ENCODE data around the gene TPH2. TPM values are rescaled to one million over a fixed set of nuclear protein-coding genes. Genes with fewer than 3 reads are reported as not detected.

Gene TPH2
- total and polyA plus RNA-seq, 2 of the 4 experiments (the other 2 are of a cell fraction) = not detected

GRCh38 chr12:72028966-72029365, 90.3 kb downstream of the TPH2 start:
- dilution Hi-C loops (cut with HindIII; ENCODE audit: low sequenced_read_pairs, unreplicated experiment) = no loop called here
- TF ChIP-seq FOS (IDR thresholded peaks at IDR 0.05; ENCODE audit: low read depth, low read length) (no peak), RCOR1 (IDR thresholded peaks at IDR 0.05; ENCODE audit: insufficient replicate concordance, low read length) (no peak), MAZ (IDR thresholded peaks at IDR 0.05; ENCODE audit: borderline replicate concordance, low read depth, low read length) (no peak), BHLHE40 (IDR thresholded peaks at IDR 0.05; ENCODE audit: low read depth, low read length) (no peak), RFX5 (IDR thresholded peaks at IDR 0.05; ENCODE audit: low read depth, low read length) (no peak), MXI1 (IDR thresholded peaks at IDR 0.05; ENCODE audit: borderline replicate concordance, low read depth, low read length) (no peak), POLR2A (IDR thresholded peaks at IDR 0.05; ENCODE audit: low read depth, low read length) (no peak), SMC3 (IDR thresholded peaks at IDR 0.05; ENCODE audit: low read depth, low read length) (no peak), ELK1 (IDR thresholded peaks at IDR 0.05; ENCODE audit: borderline replicate concordance, low read depth, low read length) (no peak), CHD1 (IDR thresholded peaks at IDR 0.05; ENCODE audit: low read depth, low read length) (no peak), NFE2L2 (IDR thresholded peaks at IDR 0.05; ENCODE audit: low read depth, low read length) (no peak), CEBPB (IDR thresholded peaks at IDR 0.05; ENCODE audit: low read depth, low read length) (no peak), RAD21 (IDR thresholded peaks at IDR 0.05; ENCODE audit: low read length) (no peak)
- TF ChIP-seq, protein P1, sequence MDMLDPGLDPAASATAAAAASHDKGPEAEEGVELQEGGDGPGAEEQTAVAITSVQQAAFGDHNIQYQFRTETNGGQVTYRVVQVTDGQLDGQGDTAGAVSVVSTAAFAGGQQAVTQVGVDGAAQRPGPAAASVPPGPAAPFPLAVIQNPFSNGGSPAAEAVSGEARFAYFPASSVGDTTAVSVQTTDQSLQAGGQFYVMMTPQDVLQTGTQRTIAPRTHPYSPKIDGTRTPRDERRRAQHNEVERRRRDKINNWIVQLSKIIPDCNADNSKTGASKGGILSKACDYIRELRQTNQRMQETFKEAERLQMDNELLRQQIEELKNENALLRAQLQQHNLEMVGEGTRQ (IDR thresholded peaks at IDR 0.05; ENCODE audit: low read depth, low read length) = no peak
- no peak overlapping the region for H2BK15ac ChIP-seq (ENCODE audit: low read depth, low read length)
- H3K79me1 ChIP-seq (ENCODE audit: low read depth in 1 of 2, low read length in 2 of 2) = no peaks in the 10 kb centered on the region
- CTCF ChIA-PET = no interaction called here
- H3K23ac ChIP-seq (ENCODE audit: low read depth, low read length) = no peak overlapping the region
- intact Hi-C loops (cut with micrococcal nuclease) = no loop called here
- H3K36me3 ChIP-seq (ENCODE audit: control insufficient read depth, insufficient read depth, low read length) = no peaks in the 10 kb centered on the region
- no TSS peak for BruUV-seq (replicated peaks)
- H4K20me1 ChIP-seq (ENCODE audit: insufficient read depth, low read length) = no peaks in the 10 kb centered on the region
- H2BK5ac ChIP-seq (ENCODE audit: low read depth, low read length, poor library complexity, severe bottlenecking) = no peak overlapping the region
- H3K27me3 ChIP-seq (ENCODE audit: control insufficient read depth, insufficient read depth, low read length) = peaks cover 6% of the 10 kb centered on the region; the same call in 1 of the 2 replicates
- no peak overlapping the region for H3K4me3 ChIP-seq (ENCODE audit: insufficient read depth, low read depth, low read length)
- H3K18ac ChIP-seq (ENCODE audit: low read depth, low read length) = no peak overlapping the region
- no peak overlapping the region for H3K4me2 ChIP-seq (ENCODE audit: low read depth, low read length)
- H2BK20ac ChIP-seq (ENCODE audit: low read depth, low read length) = no peak overlapping the region
- POLR2A ChIA-PET (ENCODE audit: unreplicated experiment) = interaction anchor here (0.5 kb wide), 1 partner anchor 177 kb away, joined by 4 read pairs; no protein-coding TSS in a partner anchor
- H3K9me3 ChIP-seq (ENCODE audit: control insufficient read depth, insufficient read depth, low read length) = no peaks in the 10 kb centered on the region
- H4K5ac ChIP-seq (ENCODE audit: low read depth, low read length) = no peak overlapping the region
- no peak overlapping the region for H3K4ac ChIP-seq (ENCODE audit: low read depth, low read length)
- no peak overlapping the region for H4K8ac ChIP-seq (ENCODE audit: low read depth in 2 of 2, low read length in 2 of 2)
- no peak overlapping the region for H3K27ac ChIP-seq (ENCODE audit: insufficient read depth, low read length)
- H2AFZ ChIP-seq (replicated peaks; ENCODE audit: low read length, poor library complexity) = no peak overlapping the region
- no peak overlapping the region for H2AK5ac ChIP-seq (ENCODE audit: low read depth, low read length)
- DNase-seq (no peak), ATAC-seq (ENCODE audit: low read depth) (no peak)
- no peak overlapping the region for H3K56ac ChIP-seq (ENCODE audit: extremely low read depth, insufficient read depth, low read length)
- no peak overlapping the region for H3K9ac ChIP-seq (ENCODE audit: low read depth, low read length)
- no peaks in the 10 kb centered on the region for H3K9me1 ChIP-seq (ENCODE audit: insufficient read depth, low read length)
- in situ Hi-C loops (cut with MboI; ENCODE audit: low sequenced_read_pairs) = no loop called here
- no peak overlapping the region for H2BK120ac ChIP-seq (ENCODE audit: low read depth, low read length)
- H3K14ac ChIP-seq (replicated peaks; ENCODE audit: low read depth, low read length) = no peak overlapping the region
- H4K91ac ChIP-seq (ENCODE audit: insufficient read depth, low read depth, low read length) = no peak overlapping the region
- H3K4me1 ChIP-seq (ENCODE audit: control insufficient read depth, insufficient read depth, low read length) = no peaks in the 10 kb centered on the region
- H2AK9ac ChIP-seq (replicated peaks; ENCODE audit: low read depth, low read length, poor library complexity) = no peak overlapping the region
- WGBS, 2 experiments (ENCODE audit: extremely low coverage in 2 of 2, insufficient read length in 1 of 2) = no CpG with 5 or more reads among the region's 1 CpG
